SK-N-SH (cell line): ENCODE data around the gene TSPAN31.

ENCODE experiments used
- EP300 ChIP-seq, 2 experiments: IDR thresholded peaks; 2 replicates each; pipeline versions ENCODE4 v1.4.0 to v1.6.1; 2012; ENCODE audit warnings: borderline replicate concordance in 1 of 2, low read depth in 1 of 2, low read length in 1 of 2
- EZH2phosphoT487 ChIP-seq: fragments of 200-600 bp; sonication (generic); IDR thresholded peaks from 2 replicates; pipeline ENCODE4 v1.6.1; 2017; ENCODE audit warnings: low read depth, mixed run types, mild to moderate bottlenecking, antibody characterized with exemption, moderate library complexity, borderline replicate concordance
- FOSL2 ChIP-seq: IDR thresholded peaks from 2 replicates; pipeline ENCODE4 v1.4.0; 2012; ENCODE audit warnings: low read depth, mild to moderate bottlenecking, moderate library complexity, borderline replicate concordance
- GATA2 ChIP-seq: sonication (generic); formaldehyde crosslinking; IDR thresholded peaks from 2 replicates; pipeline ENCODE4 v1.5.0; 2020; ENCODE audit warnings: mild to moderate bottlenecking, missing genetic modification reagents
- MXI1 ChIP-seq: IDR thresholded peaks from 2 replicates; pipeline ENCODE4 v1.6.1; 2012; ENCODE audit warnings: mild to moderate bottlenecking, low read depth, low read length, improper control_type of control experiment
- POLR2AphosphoS5 ChIP-seq: IDR thresholded peaks from 2 replicates; pipeline ENCODE4 v1.6.1; 2012; ENCODE audit warnings: low read depth, low read length
- SIN3A ChIP-seq: IDR thresholded peaks from 2 replicates; pipeline ENCODE4 v1.6.1; 2012; ENCODE audit warnings: low read depth, mild to moderate bottlenecking, low read length, moderate library complexity, borderline replicate concordance
- SMC3 ChIP-seq: IDR thresholded peaks from 2 replicates; pipeline ENCODE4 v1.6.1; 2012; ENCODE audit warnings: low read depth, low read length, improper control_type of control experiment
- TF ChIP-seq, protein P1 (sequence below): fragments of 200-600 bp; sonication (generic); IDR thresholded peaks from 2 replicates; pipeline ENCODE4 v1.6.1; 2017; ENCODE audit warnings: antibody characterized with exemption, mild to moderate bottlenecking, moderate library complexity
- TF ChIP-seq, protein P2 (sequence below): IDR thresholded peaks from 2 replicates; pipeline ENCODE4; 2012
- TF ChIP-seq, protein P3 (sequence below): IDR thresholded peaks from 2 replicates; pipeline ENCODE4 v1.6.1; 2012; ENCODE audit warnings: mild to moderate bottlenecking, low read depth, low read length, moderate library complexity

GRCh38 chr12:57720606-57721595, 23.9 kb upstream of the TSPAN31 start:
- TF ChIP-seq, protein P1, sequence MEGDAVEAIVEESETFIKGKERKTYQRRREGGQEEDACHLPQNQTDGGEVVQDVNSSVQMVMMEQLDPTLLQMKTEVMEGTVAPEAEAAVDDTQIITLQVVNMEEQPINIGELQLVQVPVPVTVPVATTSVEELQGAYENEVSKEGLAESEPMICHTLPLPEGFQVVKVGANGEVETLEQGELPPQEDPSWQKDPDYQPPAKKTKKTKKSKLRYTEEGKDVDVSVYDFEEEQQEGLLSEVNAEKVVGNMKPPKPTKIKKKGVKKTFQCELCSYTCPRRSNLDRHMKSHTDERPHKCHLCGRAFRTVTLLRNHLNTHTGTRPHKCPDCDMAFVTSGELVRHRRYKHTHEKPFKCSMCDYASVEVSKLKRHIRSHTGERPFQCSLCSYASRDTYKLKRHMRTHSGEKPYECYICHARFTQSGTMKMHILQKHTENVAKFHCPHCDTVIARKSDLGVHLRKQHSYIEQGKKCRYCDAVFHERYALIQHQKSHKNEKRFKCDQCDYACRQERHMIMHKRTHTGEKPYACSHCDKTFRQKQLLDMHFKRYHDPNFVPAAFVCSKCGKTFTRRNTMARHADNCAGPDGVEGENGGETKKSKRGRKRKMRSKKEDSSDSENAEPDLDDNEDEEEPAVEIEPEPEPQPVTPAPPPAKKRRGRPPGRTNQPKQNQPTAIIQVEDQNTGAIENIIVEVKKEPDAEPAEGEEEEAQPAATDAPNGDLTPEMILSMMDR: no peak
- TF ChIP-seq EZH2phosphoT487 (no peak), SMC3 (no peak), SIN3A (no peak), MXI1 (no peak), GATA2 (CRISPR knock-in tag) (no peak), FOSL2 (no peak), EP300 (IDR thresholded peaks at IDR 0.05; ENCODE audit: borderline replicate concordance in 1 of 2, low read depth in 1 of 2, low read length in 1 of 2) (no peak), POLR2AphosphoS5 (no peak)
- TF ChIP-seq, protein P2, sequence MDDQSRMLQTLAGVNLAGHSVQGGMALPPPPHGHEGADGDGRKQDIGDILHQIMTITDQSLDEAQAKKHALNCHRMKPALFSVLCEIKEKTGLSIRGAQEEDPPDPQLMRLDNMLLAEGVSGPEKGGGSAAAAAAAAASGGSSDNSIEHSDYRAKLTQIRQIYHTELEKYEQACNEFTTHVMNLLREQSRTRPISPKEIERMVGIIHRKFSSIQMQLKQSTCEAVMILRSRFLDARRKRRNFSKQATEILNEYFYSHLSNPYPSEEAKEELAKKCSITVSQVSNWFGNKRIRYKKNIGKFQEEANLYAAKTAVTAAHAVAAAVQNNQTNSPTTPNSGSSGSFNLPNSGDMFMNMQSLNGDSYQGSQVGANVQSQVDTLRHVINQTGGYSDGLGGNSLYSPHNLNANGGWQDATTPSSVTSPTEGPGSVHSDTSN: no peak
- TF ChIP-seq, protein P3, sequence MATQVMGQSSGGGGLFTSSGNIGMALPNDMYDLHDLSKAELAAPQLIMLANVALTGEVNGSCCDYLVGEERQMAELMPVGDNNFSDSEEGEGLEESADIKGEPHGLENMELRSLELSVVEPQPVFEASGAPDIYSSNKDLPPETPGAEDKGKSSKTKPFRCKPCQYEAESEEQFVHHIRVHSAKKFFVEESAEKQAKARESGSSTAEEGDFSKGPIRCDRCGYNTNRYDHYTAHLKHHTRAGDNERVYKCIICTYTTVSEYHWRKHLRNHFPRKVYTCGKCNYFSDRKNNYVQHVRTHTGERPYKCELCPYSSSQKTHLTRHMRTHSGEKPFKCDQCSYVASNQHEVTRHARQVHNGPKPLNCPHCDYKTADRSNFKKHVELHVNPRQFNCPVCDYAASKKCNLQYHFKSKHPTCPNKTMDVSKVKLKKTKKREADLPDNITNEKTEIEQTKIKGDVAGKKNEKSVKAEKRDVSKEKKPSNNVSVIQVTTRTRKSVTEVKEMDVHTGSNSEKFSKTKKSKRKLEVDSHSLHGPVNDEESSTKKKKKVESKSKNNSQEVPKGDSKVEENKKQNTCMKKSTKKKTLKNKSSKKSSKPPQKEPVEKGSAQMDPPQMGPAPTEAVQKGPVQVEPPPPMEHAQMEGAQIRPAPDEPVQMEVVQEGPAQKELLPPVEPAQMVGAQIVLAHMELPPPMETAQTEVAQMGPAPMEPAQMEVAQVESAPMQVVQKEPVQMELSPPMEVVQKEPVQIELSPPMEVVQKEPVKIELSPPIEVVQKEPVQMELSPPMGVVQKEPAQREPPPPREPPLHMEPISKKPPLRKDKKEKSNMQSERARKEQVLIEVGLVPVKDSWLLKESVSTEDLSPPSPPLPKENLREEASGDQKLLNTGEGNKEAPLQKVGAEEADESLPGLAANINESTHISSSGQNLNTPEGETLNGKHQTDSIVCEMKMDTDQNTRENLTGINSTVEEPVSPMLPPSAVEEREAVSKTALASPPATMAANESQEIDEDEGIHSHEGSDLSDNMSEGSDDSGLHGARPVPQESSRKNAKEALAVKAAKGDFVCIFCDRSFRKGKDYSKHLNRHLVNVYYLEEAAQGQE: no peak
